ENCODE measurements around the gene ZBTB26.

- TF ChIP-seq CTCF (conservative IDR thresholded peaks at IDR 0.05; ENCODE audit: low read length) (no peak), EZH2phosphoT487 (IDR thresholded peaks at IDR 0.05; ENCODE audit: borderline replicate concordance) (no peak)
Observed at GRCh38 chr9:122931226-122932121, at the start of gene ZBTB26.
